VCaP (cell line): ENCODE measurements around the gene KCNJ4.

ENCODE experiments used
- H3K27ac ChIP-seq: fragments of 450-650 bp; 2 replicates; pipeline ENCODE4 v1.5.1; 2017
- CTCF ChIP-seq: fragments of 450-650 bp; conservative IDR thresholded peaks from 2 replicates; pipeline ENCODE4 v1.5.1; 2017; ENCODE audit warnings: mild to moderate bottlenecking, moderate library complexity

Gene KCNJ4

GRCh38 chr22:38427465-38427864 is 27.5 kb downstream of the KCNJ4 start:
- TF ChIP-seq CTCF: no peak
- H3K27ac ChIP-seq: no peak overlapping the region

GRCh38 chr22:38426628-38427027 is 28.4 kb downstream of the KCNJ4 start:
- TF ChIP-seq CTCF: no peak
- no peak overlapping the region for H3K27ac ChIP-seq

GRCh38 chr22:38424525-38425080 is 30.4 kb downstream of the KCNJ4 start:
- TF ChIP-seq CTCF: no peak

GRCh38 chr22:38423512-38424503 is 31.2 kb downstream of the KCNJ4 start:
- no peak overlapping the region for H3K27ac ChIP-seq
- no peak for TF ChIP-seq CTCF

More at GRCh38 chr22:38424525-38425080, 30.4 kb downstream of the KCNJ4 start:
- H3K27ac ChIP-seq: no peak overlapping the region

GRCh38 chr22:38422611-38423511 is 32.1 kb downstream of the KCNJ4 start:
- TF ChIP-seq CTCF: no peak
- H3K27ac ChIP-seq: no peak overlapping the region

- no peak for TF ChIP-seq CTCF
- no peak overlapping the region for H3K27ac ChIP-seq
Observed at GRCh38 chr22:38420734-38421133, 34.3 kb downstream of the KCNJ4 start.

GRCh38 chr22:38419858-38420160 is 35.2 kb downstream of the KCNJ4 start:
- H3K27ac ChIP-seq: no peak overlapping the region
- TF ChIP-seq CTCF: no peak
